NCI-H460 (cell line): ENCODE results near the gene IRF4. TPM values are rescaled to one million over a fixed set of nuclear protein-coding genes. Genes with fewer than 3 reads are reported as not detected.

ENCODE experiments used
- DNase-seq: peaks from one replicate; pipeline ENCODE4 v3.0.0-alpha.2; 2016; ENCODE audit warnings: low read depth; ENCODE audit errors: extremely low read depth
- total RNA-seq: library from RNA; depleted of rRNA; stranded (reverse); fragments of >200 nt; shearing (Covaris generic); gene quantifications from 2 replicates; pipeline ENCODE4 v1.2.3, GENCODE V29; 2014

IRF4 gene
- total RNA-seq, 1 experiment from 2014 or later, result 0.67 TPM

- DNase-seq, result no peak
Observed at GRCh38 chr6:379410-380181, 12.0 kb upstream of the IRF4 start.

- no peak for DNase-seq
Observed at GRCh38 chr6:380234-381218, 11.0 kb upstream of the IRF4 start.

GRCh38 chr6:381742-382461 is 9.7 kb upstream of the IRF4 start:
- no peak for DNase-seq

GRCh38 chr6:382883-383810 is 8.4 kb upstream of the IRF4 start:
- no peak for DNase-seq

GRCh38 chr6:383856-384255 is 7.7 kb upstream of the IRF4 start:
- DNase-seq, result no peak

GRCh38 chr6:384898-385297 is 6.7 kb upstream of the IRF4 start:
- DNase-seq, result no peak

GRCh38 chr6:385614-386013 is 5.9 kb upstream of the IRF4 start:
- no peak for DNase-seq

- no peak for DNase-seq
Observed at GRCh38 chr6:386688-387266, 4.8 kb upstream of the IRF4 start.

- DNase-seq, result no peak
Observed at GRCh38 chr6:387293-387741, 4.2 kb upstream of the IRF4 start.

- no peak for DNase-seq
Observed at GRCh38 chr6:388202-388903, 3.2 kb upstream of the IRF4 start.

- no peak for DNase-seq
Observed at GRCh38 chr6:389143-389542, 2.4 kb upstream of the IRF4 start.

- DNase-seq, result no peak
Observed at GRCh38 chr6:389622-390021, 1.9 kb upstream of the IRF4 start.

- DNase-seq, result no peak
Observed at GRCh38 chr6:390914-391558, 516 bp upstream of the IRF4 start.

GRCh38 chr6:392441-393390 is 1.2 kb downstream of the IRF4 start:
- DNase-seq, result no peak

GRCh38 chr6:393391-394221 is 2.1 kb downstream of the IRF4 start:
- no peak for DNase-seq

- no peak for DNase-seq
Observed at GRCh38 chr6:394641-395289, 3.2 kb downstream of the IRF4 start.
